Hepatocyte (in vitro differentiated cells): ENCODE data around the gene MMP12. TPM values are rescaled to one million over a fixed set of nuclear protein-coding genes. Genes with fewer than 3 reads are reported as not detected.

Source experiments
- DNase-seq: peaks from one replicate; pipeline ENCODE4 v3.0.0-alpha.2; 2016; ENCODE audit warnings: low spot score
- H2AFZ ChIP-seq: fragments of 200-600 bp; sonication (generic); 2 replicates; pipeline ENCODE4 v1.6.0; 2016; ENCODE audit warnings: antibody characterized with exemption, mild to moderate bottlenecking
- H3K27ac ChIP-seq: fragments of 200-600 bp; sonication (generic); 2 replicates; pipeline ENCODE4 v1.5.1; 2016; ENCODE audit warnings: mild to moderate bottlenecking
- H3K27me3 ChIP-seq: fragments of 200-600 bp; sonication (generic); 2 replicates; pipeline ENCODE4 v1.6.1; 2016
- H3K36me3 ChIP-seq: fragments of 200-600 bp; sonication (generic); replicated peaks from 2 replicates; pipeline ENCODE4 v1.5.1; 2016; ENCODE audit warnings: low read depth; ENCODE audit not compliant: insufficient read depth
- H3K4me1 ChIP-seq: fragments of 200-600 bp; sonication (generic); 2 replicates; pipeline ENCODE4 v1.5.1; 2016; ENCODE audit warnings: mild to moderate bottlenecking, moderate library complexity; ENCODE audit not compliant: insufficient read depth
- H3K4me2 ChIP-seq: fragments of 200-600 bp; sonication (generic); 2 replicates; pipeline ENCODE4 v1.6.0; 2016
- H3K4me3 ChIP-seq: fragments of 200-600 bp; sonication (generic); 2 replicates; pipeline ENCODE4 v1.5.1; 2016; ENCODE audit warnings: mild to moderate bottlenecking
- H3K79me2 ChIP-seq: fragments of 200-600 bp; sonication (generic); 2 replicates; pipeline ENCODE4 v1.6.0; 2017; ENCODE audit warnings: mild to moderate bottlenecking
- H3K9me2 ChIP-seq: fragments of 200-600 bp; sonication (generic); replicated peaks from 2 replicates; pipeline ENCODE4 v1.6.0; 2017; ENCODE audit warnings: mild to moderate bottlenecking; ENCODE audit not compliant: insufficient read depth
- H3K9me3 ChIP-seq: fragments of 200-600 bp; sonication (generic); 2 replicates; pipeline ENCODE4 v1.5.1; 2016; ENCODE audit warnings: low read depth, mild to moderate bottlenecking
- H4K20me1 ChIP-seq: fragments of 200-600 bp; sonication (generic); 2 replicates; pipeline ENCODE4 v1.6.0; 2016; ENCODE audit warnings: mild to moderate bottlenecking; ENCODE audit not compliant: insufficient read depth, poor library complexity, severe bottlenecking
- EZH2 ChIP-seq: fragments of 200-600 bp; sonication (generic); IDR thresholded peaks from 2 replicates; pipeline ENCODE4 v1.6.1; 2016; ENCODE audit warnings: antibody characterized with exemption, mild to moderate bottlenecking, borderline replicate concordance
- EZH2phosphoT487 ChIP-seq: fragments of 200-600 bp; sonication (generic); IDR thresholded peaks from one replicate; pipeline ENCODE4 v1.6.1; 2018; ENCODE audit warnings: antibody characterized with exemption, mild to moderate bottlenecking, low read depth, moderate library complexity; ENCODE audit not compliant: unreplicated experiment, severe bottlenecking
- WGBS: methylation state at CpG from one replicate; pipeline ENCODE4 v1.1.6; 2016; ENCODE audit warnings: low lambda C conversion rate; ENCODE audit errors: missing lambda C conversion rate; 5-methylcytosine and 5-hydroxymethylcytosine counted together
- polyA plus RNA-seq: library from polyadenylated mRNA; unstranded; fragments of >200 nt; fragmentation: Nextera tagmentation; extraction: Ambion mirVana; gene quantifications from 2 replicates; pipeline ENCODE4 v1.2.1, GENCODE V29; 2016
- total RNA-seq: library from RNA; depleted of rRNA; stranded (reverse); fragments of >200 nt; gene quantifications from 2 replicates; pipeline ENCODE4 v1.2.3, GENCODE V29; 2014
- TF ChIP-seq, protein P1 (sequence below): fragments of 200-600 bp; sonication (generic); IDR thresholded peaks from 2 replicates; pipeline ENCODE4 v1.5.1; 2016; ENCODE audit warnings: antibody characterized with exemption, mild to moderate bottlenecking; ENCODE audit not compliant: poor library complexity

MMP12 gene
- total and polyA plus RNA-seq, 2 experiments from 2014 or later: 0.57 to 0.60 TPM

DNA sequence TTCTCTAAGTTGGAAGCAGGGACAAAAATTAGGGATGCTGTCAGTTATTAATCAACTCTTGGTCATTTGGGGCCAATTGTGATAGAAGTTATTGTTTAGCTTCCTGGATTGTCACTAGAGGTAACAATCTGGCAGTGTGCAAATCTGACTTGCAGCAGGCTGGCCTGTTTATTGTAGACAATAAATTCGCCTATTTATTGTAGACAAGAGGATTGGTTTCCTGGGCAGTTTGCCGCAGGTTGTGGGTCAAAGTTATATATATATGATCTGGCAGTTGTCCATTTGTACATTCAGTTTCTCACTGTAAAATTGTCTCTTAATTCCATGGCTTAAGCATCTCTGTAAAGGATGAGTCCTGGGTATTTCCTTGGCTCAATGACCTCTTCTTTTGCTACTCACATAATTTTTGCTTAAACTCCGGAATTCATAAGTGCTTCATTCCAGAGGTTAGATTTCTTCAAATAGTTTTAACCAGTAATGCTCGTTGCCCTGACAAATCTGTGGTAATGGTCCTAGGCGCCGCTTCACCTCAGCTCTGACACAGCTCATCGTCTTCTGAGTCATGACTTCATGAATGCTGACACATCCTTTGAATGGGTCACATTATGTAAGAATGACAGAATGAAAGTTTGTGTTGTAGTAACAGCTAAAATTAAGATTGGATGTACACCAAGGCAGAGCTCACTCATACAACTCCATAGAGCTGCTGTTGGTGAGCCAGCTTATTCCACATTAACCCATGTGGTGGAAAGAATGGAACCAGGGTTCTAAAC lies 23.6 kb downstream of the MMP12 start:
- H3K27ac ChIP-seq: no peak overlapping the region
- H3K9me2 ChIP-seq: no peaks in the 10 kb centered on the region
- H3K4me1 ChIP-seq: peaks cover 8% of the 10 kb centered on the region
- no peaks in the 10 kb centered on the region for H3K79me2 ChIP-seq
- WGBS: 90% methylated on average over 7 of the region's 7 CpGs
- no peaks in the 10 kb centered on the region for H3K36me3 ChIP-seq
- H3K4me3 ChIP-seq: no peak overlapping the region
- no peak for DNase-seq
- H3K4me2 ChIP-seq: no peak overlapping the region
- no peak overlapping the region for H2AFZ ChIP-seq
- no peaks in the 10 kb centered on the region for H3K9me3 ChIP-seq
- no peaks in the 10 kb centered on the region for H3K27me3 ChIP-seq
- H4K20me1 ChIP-seq: no peaks in the 10 kb centered on the region
- no peak for TF ChIP-seq EZH2
- TF ChIP-seq, protein P1, sequence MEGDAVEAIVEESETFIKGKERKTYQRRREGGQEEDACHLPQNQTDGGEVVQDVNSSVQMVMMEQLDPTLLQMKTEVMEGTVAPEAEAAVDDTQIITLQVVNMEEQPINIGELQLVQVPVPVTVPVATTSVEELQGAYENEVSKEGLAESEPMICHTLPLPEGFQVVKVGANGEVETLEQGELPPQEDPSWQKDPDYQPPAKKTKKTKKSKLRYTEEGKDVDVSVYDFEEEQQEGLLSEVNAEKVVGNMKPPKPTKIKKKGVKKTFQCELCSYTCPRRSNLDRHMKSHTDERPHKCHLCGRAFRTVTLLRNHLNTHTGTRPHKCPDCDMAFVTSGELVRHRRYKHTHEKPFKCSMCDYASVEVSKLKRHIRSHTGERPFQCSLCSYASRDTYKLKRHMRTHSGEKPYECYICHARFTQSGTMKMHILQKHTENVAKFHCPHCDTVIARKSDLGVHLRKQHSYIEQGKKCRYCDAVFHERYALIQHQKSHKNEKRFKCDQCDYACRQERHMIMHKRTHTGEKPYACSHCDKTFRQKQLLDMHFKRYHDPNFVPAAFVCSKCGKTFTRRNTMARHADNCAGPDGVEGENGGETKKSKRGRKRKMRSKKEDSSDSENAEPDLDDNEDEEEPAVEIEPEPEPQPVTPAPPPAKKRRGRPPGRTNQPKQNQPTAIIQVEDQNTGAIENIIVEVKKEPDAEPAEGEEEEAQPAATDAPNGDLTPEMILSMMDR: no peak
- no peak for TF ChIP-seq EZH2phosphoT487

- H4K20me1 ChIP-seq: no peaks in the 10 kb centered on the region
- TF ChIP-seq EZH2 (no peak), EZH2phosphoT487 (no peak)
- TF ChIP-seq, protein P1: no peak
- H3K27me3 ChIP-seq: no peaks in the 10 kb centered on the region
- no peaks in the 10 kb centered on the region for H3K9me3 ChIP-seq
- H3K9me2 ChIP-seq: no peaks in the 10 kb centered on the region
- no peak overlapping the region for H3K4me3 ChIP-seq
- H3K4me1 ChIP-seq: peaks cover 8% of the 10 kb centered on the region
- no peak overlapping the region for H3K27ac ChIP-seq
- no peak overlapping the region for H3K4me2 ChIP-seq
- DNase-seq: no peak
- no peak overlapping the region for H2AFZ ChIP-seq
- H3K79me2 ChIP-seq: no peaks in the 10 kb centered on the region
- WGBS: 69% methylated on average over 1 of the region's 1 CpG
- no peaks in the 10 kb centered on the region for H3K36me3 ChIP-seq
Measured at GRCh38 chr11:102849311-102849710, 25.5 kb downstream of the MMP12 start.

DNA sequence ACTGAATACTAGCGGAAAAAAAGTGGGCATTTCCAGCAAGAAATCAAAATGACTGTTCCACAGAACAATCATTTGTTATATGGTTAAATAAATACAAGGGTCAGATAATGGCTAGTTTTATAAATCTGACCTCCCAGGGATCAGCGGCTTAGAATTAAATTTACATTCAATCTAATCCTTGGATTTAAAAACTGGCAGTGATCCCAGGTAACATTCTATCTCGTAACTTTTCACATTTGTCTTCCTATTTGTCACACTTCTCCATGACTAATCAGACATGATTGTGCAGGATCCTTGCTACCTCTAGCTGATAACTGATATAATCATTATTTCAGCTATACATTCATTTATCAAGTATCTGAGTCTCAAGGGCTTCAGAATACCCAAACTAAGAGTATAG lies 28.5 kb downstream of the MMP12 start:
- DNase-seq: no peak
- Histone ChIP-seq H3K9me2 (no peaks in the 10 kb centered on the region), H3K4me2 (no peak overlapping the region), H3K4me3 (no peak overlapping the region), H3K4me1 (peaks cover 8% of the 10 kb centered on the region), H2AFZ (no peak overlapping the region), H3K27me3 (no peaks in the 10 kb centered on the region), H4K20me1 (no peaks in the 10 kb centered on the region), H3K27ac (no peak overlapping the region), H3K9me3 (no peaks in the 10 kb centered on the region), H3K36me3 (no peaks in the 10 kb centered on the region), H3K79me2 (no peaks in the 10 kb centered on the region)
- WGBS: 66% methylated on average over 3 of the region's 3 CpGs
- TF ChIP-seq EZH2phosphoT487: no peak
- TF ChIP-seq, protein P1: no peak
- TF ChIP-seq EZH2: no peak
